HG03442 (cell line): ENCODE results near the gene PIBF1.
"Not testable (repeated sequence)": the region's sequence is repeated elsewhere in the genome, so short reads cannot be mapped to it uniquely, and the experiment has no call there.

Source experiments
- ATAC-seq: cut with Tn5 transposase; IDR thresholded peaks from one replicate; pipeline ENCODE4 v1.9.1; 2021; ENCODE audit warnings: mild to moderate bottlenecking, moderate library complexity; ENCODE audit not compliant: unreplicated experiment

The PIBF1 gene

DNA sequence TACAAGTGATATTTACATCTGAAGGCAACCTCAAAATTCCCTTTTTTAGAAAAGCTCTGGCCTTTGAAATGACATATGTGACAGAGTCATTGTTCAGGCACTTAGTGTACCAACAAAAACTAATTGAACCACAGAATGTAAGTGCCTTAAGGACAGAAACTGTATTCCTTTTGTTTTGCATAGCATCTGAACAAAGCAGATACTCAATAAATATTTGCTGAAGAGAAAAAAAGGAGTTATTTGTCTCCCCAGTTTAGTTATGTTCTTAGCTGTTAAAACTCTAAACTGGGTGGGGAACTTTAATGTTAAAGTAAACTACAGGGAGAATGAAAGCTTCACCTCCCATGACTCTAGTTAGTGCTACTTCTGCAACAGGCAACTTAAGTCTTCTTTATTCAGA lies 220.0 kb downstream of the PIBF1 start:
- no peak for ATAC-seq

DNA sequence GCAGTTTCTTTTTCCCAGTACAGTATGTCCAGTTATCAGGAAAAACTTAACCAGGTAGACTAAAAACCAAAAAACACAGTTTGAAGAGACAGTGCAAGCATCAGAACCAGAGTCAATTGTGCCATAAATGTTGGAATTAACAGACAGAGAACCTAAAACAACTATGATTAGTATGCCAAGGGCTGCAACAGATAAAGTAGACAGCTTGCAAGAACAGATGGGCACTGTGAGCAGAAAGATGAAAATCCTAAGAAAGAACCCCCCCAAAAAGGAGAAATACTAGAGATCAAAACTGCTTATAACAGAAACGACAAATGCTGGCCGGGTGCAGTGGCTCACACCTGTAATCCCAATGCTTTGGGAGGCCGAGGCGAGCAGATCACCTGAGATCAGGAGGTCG lies 229.8 kb downstream of the PIBF1 start:
- no peak for ATAC-seq

DNA sequence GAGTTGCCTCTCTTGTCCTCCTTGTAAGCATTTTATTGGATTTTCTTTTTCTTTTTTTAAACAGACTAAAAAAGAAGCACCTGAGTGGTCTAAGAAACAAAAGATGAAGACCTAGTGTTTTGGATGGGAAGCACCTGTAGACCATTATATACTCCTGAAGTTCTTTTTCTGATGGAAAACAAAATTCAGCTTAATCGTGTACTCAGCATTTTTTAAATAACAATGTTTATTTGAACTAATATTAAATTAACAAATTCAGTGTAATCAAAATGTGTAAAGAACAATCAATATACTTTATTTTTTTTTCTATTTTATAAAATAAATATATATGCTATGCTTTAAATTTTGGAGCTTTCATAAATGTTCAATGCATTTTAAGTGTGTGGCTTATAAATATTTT lies 233.9 kb downstream of the PIBF1 start:
- no peak for ATAC-seq

DNA sequence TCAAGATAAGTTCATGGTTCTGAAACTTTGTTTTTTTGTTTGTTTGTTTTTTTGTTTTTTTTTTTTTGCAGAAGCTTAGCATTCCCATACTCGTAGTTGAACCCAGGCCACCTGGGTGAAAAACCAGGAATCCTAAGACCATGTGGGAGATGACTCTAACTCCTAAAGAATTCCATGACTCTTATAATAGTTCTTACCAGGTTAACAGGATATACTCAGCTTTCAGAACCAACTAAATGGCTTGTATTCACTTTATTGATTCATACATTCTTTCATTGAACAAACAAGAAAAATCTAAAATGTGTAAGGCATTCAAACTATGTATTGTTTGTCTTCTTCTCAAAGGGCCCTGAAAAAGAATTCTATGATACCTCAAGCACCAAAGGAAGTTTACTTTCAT lies 236.4 kb downstream of the PIBF1 start:
- no peak for ATAC-seq

DNA sequence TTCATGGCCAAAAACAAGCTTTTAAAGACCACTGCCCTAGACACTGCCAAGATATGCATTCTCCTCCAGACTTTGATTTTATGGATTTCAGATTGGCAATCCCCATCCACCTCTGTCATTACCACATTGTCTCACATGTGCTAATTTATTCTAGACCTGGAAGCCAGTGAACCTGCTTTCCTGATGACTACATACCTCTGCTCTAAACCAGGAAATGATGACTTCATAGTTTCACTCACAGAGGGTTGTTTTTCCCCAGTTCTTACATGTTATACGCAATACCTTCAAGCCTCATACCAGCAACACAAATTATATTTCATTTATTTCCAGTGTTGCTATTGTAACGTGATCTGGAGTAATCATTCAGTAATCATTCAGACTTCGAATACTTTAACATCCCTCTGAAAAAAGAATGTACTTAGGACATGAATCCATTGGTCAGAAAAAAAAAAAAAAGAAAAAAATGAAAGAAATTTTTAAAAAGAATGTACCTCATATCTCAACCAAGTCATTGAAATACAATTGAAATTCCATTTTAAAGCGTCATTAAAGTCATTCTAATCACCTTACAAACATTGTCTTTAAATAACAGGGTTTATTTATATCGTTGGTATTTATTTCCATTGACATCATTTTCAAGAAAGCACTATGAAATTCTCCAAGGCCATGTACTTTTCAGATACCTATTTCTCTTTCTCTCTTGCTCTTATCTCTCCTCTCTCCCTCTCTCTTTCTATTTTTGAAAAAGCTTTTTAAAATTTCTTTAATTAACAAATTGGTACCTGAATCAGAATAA lies 243.5 kb downstream of the PIBF1 start:
- ATAC-seq, result no peak

DNA sequence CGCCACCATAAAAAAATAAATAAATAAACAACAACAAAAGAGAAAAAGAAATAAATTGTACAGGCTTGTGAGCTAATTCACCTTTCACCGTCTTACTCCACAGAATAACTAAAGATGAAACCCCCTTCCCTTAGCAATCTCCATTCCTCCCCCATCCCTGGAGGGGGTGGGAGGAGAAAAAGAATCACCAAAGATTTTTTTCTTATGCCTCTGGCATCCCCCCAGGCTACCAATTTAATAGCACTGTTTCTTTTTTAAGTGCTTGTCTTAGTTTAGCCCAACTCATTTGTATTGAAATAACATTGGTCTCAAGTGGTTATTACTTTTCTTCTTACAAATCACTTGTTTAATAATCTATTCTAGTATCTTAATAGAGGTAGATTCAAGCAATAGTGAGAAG lies 253.0 kb downstream of the PIBF1 start:
- ATAC-seq, result no peak

DNA sequence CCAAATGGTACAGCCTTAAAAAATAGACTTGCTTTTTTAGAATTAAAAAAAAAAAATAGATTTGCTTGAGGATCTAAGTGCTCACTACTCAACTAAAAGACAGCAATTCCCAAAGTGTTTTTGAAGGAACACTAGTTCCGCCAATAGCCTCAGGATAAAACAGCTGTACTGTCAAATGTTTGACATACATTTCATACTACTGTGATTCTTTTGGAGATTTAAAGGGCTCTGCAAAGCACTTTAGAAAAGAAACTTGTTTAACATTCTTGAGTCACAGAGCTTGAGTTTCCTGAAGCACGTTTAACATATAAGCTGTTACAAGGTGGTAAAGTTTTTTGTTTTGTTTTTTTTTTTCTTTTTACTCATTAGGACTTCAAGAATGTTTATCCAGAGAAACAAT lies 253.7 kb downstream of the PIBF1 start:
- ATAC-seq, result no peak

DNA sequence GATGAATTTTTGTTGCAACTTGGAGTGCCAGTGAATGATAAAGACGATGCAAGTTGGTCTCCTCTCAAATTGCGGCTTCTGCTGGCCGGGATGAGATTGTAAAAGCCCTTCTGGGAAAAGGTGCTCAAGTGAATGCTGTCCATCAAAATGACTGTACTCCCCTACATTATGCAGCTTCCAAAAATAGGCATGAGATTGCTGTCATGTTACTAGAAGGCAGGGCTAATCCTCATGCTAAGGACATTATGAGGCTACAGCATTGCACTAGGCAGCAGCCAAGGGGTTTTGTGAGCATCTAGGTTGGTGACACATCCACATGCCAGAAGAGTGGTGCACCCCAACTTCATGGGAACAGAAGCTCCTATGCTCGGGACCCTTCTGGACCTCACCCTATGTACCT lies 254.6 kb downstream of the PIBF1 start:
- no peak for ATAC-seq

DNA sequence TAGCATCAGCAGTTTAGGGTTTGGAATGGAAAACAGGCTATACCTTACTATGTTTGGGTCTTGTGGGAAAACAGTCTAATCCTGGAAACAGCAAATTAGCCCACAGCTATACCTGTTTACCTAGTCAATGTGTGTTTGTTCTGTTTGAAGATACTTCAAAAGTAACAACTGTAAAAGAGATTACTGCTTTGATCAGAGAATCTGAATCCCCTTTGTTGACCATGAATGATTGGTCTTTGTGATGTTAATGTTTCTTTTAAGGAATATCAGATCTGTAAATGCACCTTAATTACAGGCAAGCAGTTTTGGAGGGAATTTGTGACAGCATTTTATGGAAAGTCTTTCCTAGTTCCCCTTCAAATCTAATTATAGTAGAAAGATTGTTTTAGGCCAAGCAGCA lies 256.1 kb downstream of the PIBF1 start:
- ATAC-seq, result no peak

DNA sequence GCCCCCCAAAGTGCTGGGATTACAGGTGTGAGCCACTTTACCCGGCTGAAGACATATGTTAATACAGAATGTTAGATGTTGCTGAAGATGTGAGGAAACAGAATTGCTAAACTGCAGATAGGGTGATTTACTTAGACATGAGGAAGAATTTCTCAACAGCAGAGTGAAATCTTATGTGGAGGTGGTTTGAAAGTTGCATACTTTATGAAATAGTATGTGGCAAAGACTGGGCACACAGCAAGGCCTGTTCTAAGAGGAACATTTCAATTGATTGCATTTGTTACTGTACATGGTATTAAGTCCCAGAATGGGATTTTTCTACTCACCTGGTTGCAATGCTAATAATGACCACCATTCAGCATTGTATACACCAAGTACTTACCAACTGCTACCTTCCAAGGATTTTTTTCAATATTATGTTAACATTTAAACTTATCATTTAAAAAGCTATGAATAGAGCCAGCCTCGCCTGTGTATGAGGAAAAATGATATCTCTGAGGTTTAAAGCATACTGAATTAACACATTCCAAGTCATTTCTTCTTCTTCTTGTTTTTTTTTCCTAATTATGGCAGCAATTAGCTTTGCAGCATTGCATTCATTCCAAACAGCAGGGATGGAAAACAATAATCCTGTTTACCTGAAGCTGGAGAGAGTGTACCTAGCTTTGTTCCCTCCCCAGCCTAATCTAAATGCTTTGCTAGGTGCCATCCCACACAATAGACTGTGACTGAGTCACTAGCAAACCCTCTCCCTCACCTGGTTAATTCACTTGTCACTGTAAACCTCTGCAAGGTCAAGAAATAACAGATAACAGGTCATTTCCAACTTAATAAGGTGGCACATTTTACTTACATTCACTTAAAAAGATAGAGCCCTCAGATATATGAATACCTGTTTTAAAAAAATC lies 257.5 kb downstream of the PIBF1 start:
- ATAC-seq, result no peak

DNA sequence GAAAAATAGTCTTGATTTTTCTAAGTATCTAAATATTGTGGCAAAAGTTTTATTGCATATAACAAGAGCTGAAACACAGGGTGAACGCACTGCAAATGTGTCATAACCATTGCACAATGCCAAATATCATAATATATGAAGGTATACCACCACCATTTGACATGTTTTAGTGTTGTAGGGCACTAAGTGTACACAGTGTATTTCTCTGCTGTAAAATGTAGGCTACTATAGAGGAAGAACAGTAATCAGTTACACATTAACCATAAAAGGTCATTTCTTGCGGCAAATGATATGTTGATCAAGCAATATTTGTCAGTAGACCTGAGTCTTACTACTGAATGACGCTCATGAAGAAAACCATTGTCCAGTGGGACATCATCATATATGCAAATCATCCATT lies 258.6 kb downstream of the PIBF1 start:
- no peak for ATAC-seq

DNA sequence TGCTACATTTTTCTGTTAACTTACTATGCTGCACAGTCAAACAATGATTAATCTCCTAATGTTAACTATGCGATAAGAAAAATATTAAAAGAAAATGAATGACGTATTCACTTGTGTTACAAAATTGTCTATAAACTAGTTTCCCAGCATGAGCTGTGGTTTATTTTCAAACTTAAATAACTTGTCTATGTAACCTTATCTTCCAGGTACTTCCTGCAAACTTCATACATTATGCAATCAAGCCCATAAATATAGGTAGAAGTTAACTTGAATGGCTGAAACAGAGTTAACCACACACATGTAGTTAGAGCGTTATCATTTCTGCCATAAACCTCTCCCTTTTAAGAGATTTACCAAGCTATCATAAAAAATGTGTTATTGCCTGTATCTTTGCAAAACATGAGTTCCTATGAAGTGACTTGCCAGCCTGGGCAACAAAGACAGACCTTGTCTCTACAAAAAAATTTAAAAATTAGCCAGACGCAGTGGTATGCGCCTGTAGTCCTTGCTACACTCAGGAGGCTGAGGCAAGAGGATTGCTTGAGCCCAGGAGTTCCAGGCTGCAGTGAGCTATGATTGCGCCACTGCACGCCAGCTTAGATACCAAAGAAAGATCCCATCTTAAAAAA lies 259.1 kb downstream of the PIBF1 start:
- no peak for ATAC-seq

DNA sequence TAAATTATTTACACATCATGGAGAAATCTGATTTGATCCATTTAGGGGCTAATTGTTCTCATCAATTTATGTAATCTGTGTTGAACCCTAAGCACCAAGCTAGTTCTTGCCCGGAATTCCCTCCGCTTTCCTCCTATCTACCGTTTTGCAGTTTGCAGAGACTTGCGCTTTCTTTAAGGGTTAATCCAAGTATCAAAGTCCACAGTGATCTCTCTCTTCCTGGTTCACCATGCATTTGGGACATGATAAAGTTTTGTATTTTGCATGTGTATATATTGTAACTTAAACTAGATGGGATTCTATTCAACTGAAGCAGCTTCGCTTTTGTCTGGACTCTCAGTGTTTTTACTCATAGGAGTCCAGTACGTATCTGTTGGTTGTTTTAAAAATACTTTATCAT lies 263.1 kb downstream of the PIBF1 start:
- ATAC-seq, result no peak

DNA sequence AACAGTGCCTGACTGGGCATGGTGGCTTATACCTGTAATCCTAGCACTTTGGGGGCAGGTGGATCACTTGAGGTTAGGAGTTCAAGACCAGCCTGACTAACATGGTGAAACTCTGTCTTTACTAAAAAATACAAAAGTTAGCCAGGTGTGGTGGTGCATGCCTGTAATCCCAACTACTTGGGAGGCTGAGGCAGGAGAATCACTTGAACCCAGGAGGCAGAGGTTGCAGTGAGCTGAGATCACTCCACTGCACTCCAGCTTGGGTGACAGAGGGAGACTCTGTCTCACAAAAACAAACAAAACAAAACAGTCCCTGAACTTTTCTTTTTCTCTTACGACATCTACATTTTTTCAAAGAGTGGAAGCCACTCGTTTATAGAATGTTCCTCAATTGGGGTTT lies 266.7 kb downstream of the PIBF1 start:
- ATAC-seq, result not testable (repeated sequence)

DNA sequence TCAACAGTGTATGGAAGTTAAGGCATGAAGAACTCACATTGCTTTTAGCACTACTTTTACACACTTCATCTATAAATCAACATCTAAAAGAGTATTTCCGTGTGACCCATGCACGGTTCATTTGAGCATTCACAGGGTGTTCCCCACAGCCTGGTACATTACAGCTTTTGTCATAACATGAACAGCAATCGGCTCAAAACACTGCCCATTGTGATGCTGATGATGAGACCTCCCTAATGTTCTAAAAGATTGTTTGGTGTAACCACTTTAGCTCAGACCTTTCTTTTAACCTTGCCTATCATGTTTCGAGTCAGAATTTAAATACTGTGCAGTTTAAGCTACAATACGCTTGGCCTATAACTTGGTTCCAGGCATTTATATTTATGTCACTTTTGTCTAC lies 272.8 kb downstream of the PIBF1 start:
- ATAC-seq, result no peak

DNA sequence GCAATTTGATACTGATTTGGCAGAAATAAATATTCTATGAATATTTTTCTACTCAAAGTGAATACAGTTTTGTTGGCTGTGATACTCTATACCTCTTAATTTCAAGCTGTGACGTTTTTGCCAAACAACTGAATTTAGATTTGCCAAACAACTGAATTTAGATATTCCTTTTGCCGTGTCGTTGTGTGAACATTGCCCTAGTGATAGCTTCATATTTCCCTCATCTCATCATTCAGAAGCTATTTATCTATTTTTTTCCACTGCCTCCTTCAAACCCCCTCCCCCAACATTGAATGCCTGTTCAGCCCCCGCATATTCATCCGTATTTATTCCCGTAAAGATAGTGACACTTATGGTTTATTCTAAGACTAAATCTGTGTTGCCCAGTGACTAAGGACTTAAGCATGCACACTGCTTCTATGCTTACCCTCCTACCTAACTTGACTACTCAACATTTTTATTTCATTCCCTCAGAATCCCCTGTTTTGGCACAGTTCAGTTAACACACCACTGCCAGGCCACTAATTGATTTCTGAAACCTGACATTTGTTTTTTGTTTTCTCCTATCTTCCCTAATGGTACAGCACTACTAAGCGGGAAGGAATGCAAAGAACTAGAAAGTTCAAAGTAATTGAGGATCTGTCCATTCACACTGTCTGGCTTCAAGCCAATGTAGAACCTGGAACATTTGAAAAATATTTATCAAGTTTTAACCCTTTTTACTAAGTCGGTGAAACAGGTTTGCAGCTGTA lies 274.1 kb downstream of the PIBF1 start:
- no peak for ATAC-seq

DNA sequence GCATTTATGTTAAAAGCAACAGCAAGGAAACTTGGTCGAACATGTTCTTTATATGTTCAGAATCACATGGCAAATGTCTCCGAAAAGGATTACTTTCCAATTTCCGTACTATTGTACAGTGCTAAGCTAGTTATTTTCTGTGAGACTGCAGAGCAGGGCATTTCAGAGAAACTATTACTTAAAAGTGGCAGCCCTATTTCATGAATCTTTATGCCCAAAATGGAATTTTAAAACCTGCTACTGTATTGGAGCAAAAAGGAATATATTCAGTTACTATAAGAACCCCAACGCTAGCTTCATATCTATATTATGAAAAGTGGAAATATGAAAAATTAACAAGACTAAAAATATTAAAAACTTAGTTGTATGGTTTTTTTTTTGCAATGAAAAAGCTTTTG lies 274.6 kb downstream of the PIBF1 start:
- no peak for ATAC-seq

DNA sequence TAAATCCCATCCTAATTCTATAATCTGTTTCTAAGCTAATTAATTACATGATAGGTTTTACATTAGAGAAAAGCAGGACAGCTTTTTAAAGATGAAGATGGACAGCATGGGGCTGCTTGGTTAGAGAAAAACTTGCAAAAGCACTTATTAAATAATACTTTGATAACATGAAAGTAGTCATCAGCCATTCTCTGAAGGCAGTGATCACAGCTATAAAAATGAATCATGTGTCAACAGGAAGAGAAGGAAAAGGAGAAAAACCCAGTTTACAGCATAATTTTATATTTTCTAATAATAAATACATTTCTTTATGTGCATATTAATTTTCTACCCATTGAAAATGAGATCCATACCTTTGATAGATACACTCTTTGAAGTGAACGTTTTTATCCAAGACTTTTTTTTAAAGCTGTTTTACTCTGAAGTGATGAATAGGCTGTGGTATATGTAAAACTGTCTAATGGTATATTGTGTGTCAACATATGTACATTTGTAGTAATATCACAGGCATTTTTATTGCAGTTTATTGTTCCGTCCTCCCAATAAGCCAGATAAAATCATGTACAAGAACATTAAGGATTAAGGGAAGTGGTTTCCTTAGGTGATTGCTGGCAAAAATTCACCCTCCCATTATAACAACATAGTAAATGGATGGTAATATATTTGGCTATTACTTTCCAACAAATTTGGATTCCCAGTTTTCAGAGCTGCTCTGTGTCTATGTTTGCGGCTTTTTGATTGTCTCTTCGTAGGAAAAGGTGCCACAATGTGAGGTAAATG lies 275.5 kb downstream of the PIBF1 start:
- no peak for ATAC-seq

DNA sequence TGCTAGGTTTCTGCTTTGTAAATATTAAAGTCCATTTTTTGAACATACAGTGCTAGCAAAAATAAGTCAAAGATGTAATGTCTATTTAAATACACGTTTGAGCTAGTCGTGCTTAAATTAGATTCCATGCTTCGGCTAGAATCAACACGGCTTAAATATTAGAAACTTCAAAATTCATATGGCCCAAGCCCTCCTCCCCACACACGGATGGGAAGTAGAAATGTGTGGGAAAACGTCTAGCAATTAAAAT lies 276.1 kb downstream of the PIBF1 start:
- ATAC-seq, result no peak

DNA sequence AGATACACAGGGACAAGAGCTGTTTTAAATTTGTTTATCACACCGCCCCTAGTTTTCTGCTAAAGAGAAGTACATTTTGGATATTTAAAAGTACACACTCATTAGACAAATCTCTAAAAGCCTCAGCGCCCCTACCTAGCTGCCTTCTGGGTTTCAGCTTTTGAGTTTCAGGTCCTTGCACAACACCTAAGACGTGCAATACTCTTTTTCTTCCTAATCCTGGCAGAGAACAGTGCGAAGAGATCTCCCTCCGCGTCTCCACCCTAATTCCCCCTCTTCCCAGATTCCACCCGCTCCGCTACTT lies 276.5 kb downstream of the PIBF1 start:
- ATAC-seq, result peak; percentile 11
